Body of pancreas (tissue), 4 donors: Measurements from ENCODE around the gene BCAS2.

Source experiments
- CTCF ChIP-seq, 7 experiments: fragments of 450-650 bp in 4 of 7; fragments of 200-600 bp in 3 of 7; sonication (generic) in 3 of 7; IDR thresholded peaks; one replicate each; pipeline ENCODE4 v1.5.1; 2016 to 2019; ENCODE audit warnings: antibody characterized with exemption in 7 of 7
- POLR2A ChIP-seq, 3 donors: fragments of 450-650 bp; IDR thresholded peaks; one replicate each; pipeline ENCODE4 v1.6.1; 2016; ENCODE audit warnings: antibody characterized with exemption in 3 of 3, mild to moderate bottlenecking in 2 of 3

GRCh38 chr1:114607223-114607622 is 25.8 kb upstream of the BCAS2 start:
- TF ChIP-seq POLR2A (IDR thresholded peaks at IDR 0.05), result no peak
- no peak for TF ChIP-seq CTCF (IDR thresholded peaks at IDR 0.05)
